ENCODE data around the gene MYZAP. TPM values are rescaled to one million over a fixed set of nuclear protein-coding genes. Genes with fewer than 3 reads are reported as not detected.
A peak's percentile ranks its signal among the peaks of the same experiment; 100 is the strongest.

Gene MYZAP
- polyA plus RNA-seq, 1 donor (not counting 4 experiments of a cell fraction or from before 2014, with no cell fraction given) = 1.8 TPM

DNA sequence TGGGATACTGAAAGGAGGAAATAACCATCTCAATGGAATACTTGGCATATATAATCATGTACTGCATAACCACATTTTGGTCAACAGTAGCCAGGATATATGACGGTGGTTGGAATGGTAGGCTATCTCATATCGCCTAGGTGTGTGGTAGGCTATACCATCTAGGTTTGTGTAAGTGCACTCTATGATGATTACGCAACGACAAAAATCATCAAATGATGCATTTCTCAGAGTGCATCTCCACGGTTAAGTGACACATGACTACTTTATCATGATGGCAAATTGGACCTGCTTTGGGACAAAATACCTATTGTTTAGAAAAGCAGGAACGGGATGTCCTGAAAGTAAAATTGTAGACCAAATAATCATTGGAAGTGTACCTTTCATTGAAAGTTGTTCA lies 2.8 kb downstream of the MYZAP start:
- H3K4me2 ChIP-seq (ENCODE audit: control insufficient read depth, extremely low read depth, insufficient read depth, low read depth, low read length) = no peak overlapping the region
- dilution Hi-C loops (cut with MboI; ENCODE audit: extremely low pct_ligation_motif_present, low sequenced_read_pairs) = no loop called here
- no peak overlapping the region for H3K27ac ChIP-seq (ENCODE audit: control insufficient read depth, insufficient read depth, low read length)
- peaks cover 19% of the 10 kb centered on the region for H3K4me1 ChIP-seq (ENCODE audit: control insufficient read depth, extremely low read depth, insufficient read depth, low read length)
- no peak overlapping the region for H3K4me3 ChIP-seq (ENCODE audit: control insufficient read depth in 2 of 3, extremely low read depth in 1 of 3, insufficient read depth in 2 of 3, low read depth in 1 of 3, low read length in 3 of 3)
- no peak overlapping the region for H2AFZ ChIP-seq (ENCODE audit: control insufficient read depth, low read length)
- no peak overlapping the region for H3K9ac ChIP-seq (ENCODE audit: control insufficient read depth, extremely low read depth, insufficient read depth, low read length)
- H3K27me3 ChIP-seq (ENCODE audit: control insufficient read depth, extremely low read depth, insufficient read depth, low read length) = no peaks in the 10 kb centered on the region
- H3K9me1 ChIP-seq (ENCODE audit: control insufficient read depth, extremely low read depth, insufficient read depth, low read length) = no peaks in the 10 kb centered on the region
- no peaks in the 10 kb centered on the region for H3K36me3 ChIP-seq (ENCODE audit: control insufficient read depth in 2 of 2, extremely low read depth in 1 of 2, insufficient read depth in 2 of 2, low read length in 2 of 2)
- DNase-seq (ENCODE audit: low read depth, low spot score) (no peak), FAIRE-seq (peak; percentile 5)
- no peak for TF ChIP-seq EZH2 (IDR thresholded peaks at IDR 0.05; ENCODE audit: low read length)
- TF ChIP-seq, protein P1, sequence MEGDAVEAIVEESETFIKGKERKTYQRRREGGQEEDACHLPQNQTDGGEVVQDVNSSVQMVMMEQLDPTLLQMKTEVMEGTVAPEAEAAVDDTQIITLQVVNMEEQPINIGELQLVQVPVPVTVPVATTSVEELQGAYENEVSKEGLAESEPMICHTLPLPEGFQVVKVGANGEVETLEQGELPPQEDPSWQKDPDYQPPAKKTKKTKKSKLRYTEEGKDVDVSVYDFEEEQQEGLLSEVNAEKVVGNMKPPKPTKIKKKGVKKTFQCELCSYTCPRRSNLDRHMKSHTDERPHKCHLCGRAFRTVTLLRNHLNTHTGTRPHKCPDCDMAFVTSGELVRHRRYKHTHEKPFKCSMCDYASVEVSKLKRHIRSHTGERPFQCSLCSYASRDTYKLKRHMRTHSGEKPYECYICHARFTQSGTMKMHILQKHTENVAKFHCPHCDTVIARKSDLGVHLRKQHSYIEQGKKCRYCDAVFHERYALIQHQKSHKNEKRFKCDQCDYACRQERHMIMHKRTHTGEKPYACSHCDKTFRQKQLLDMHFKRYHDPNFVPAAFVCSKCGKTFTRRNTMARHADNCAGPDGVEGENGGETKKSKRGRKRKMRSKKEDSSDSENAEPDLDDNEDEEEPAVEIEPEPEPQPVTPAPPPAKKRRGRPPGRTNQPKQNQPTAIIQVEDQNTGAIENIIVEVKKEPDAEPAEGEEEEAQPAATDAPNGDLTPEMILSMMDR (optimal IDR thresholded peaks at IDR 0.05 in 1 of 3, IDR thresholded peaks at IDR 0.05 in 1 of 3, conservative IDR thresholded peaks at IDR 0.05 in 1 of 3; ENCODE audit: extremely low read depth in 1 of 3, insufficient read depth in 2 of 3, low read length in 3 of 3) = no peak
- no peaks in the 10 kb centered on the region for H3K79me2 ChIP-seq (ENCODE audit: control insufficient read depth, insufficient read depth, low read length)
- no peaks in the 10 kb centered on the region for H3K9me3 ChIP-seq (ENCODE audit: control insufficient read depth, low read depth, low read length)
- no peaks in the 10 kb centered on the region for H4K20me1 ChIP-seq (ENCODE audit: control insufficient read depth, extremely low read depth, insufficient read depth, low read length)

- no peak for DNase-seq (ENCODE audit: low read depth, low spot score)
- Histone ChIP-seq H3K27ac (ENCODE audit: control insufficient read depth, insufficient read depth, low read length) (no peak overlapping the region), H2AFZ (ENCODE audit: control insufficient read depth, low read length) (no peak overlapping the region), H3K9me1 (ENCODE audit: control insufficient read depth, extremely low read depth, insufficient read depth, low read length) (no peaks in the 10 kb centered on the region), H4K20me1 (ENCODE audit: control insufficient read depth, extremely low read depth, insufficient read depth, low read length) (no peaks in the 10 kb centered on the region), H3K9me3 (ENCODE audit: control insufficient read depth, low read depth, low read length) (no peaks in the 10 kb centered on the region), H3K9ac (ENCODE audit: control insufficient read depth, extremely low read depth, insufficient read depth, low read length) (no peak overlapping the region), H3K4me3 (ENCODE audit: control insufficient read depth in 2 of 3, extremely low read depth in 1 of 3, insufficient read depth in 2 of 3, low read depth in 1 of 3, low read length in 3 of 3) (no peak overlapping the region), H3K4me2 (ENCODE audit: control insufficient read depth, extremely low read depth, insufficient read depth, low read depth, low read length) (no peak overlapping the region), H3K36me3 (ENCODE audit: control insufficient read depth in 2 of 2, extremely low read depth in 1 of 2, insufficient read depth in 2 of 2, low read length in 2 of 2) (no peaks in the 10 kb centered on the region), H3K27me3 (ENCODE audit: control insufficient read depth, extremely low read depth, insufficient read depth, low read length) (no peaks in the 10 kb centered on the region), H3K79me2 (ENCODE audit: control insufficient read depth, insufficient read depth, low read length) (no peaks in the 10 kb centered on the region), H3K4me1 (ENCODE audit: control insufficient read depth, extremely low read depth, insufficient read depth, low read length) (peaks cover 19% of the 10 kb centered on the region)
- TF ChIP-seq, protein P1 (optimal IDR thresholded peaks at IDR 0.05 in 1 of 3, IDR thresholded peaks at IDR 0.05 in 1 of 3, conservative IDR thresholded peaks at IDR 0.05 in 1 of 3; ENCODE audit: extremely low read depth in 1 of 3, insufficient read depth in 2 of 3, low read length in 3 of 3) = no peak
- TF ChIP-seq EZH2 (IDR thresholded peaks at IDR 0.05; ENCODE audit: low read length) = no peak
- dilution Hi-C loops (cut with MboI; ENCODE audit: extremely low pct_ligation_motif_present, low sequenced_read_pairs) = no loop called here
- FAIRE-seq = no peak
These were observed 3.5 kb downstream of the MYZAP start for GRCh38 chr15:57595011-57595866.
